ENCODE data around the gene AMOTL2.

Gene AMOTL2

GRCh38 chr3:134371542-134372324 lies 2.5 kb downstream of the AMOTL2 start:
- Histone ChIP-seq H3K36me3 (ENCODE audit: control insufficient read depth in 1 of 2, insufficient read depth in 2 of 2, low read depth in 1 of 2, low read length in 2 of 2) (peaks cover 42 to 50% of the 10 kb centered on the region in 2 experiments), H3K4me2 (ENCODE audit: low read length, poor library complexity, severe bottlenecking) (peak overlapping the region; percentile 91), H3K4me3 (ENCODE audit: insufficient read depth in 1 of 2, low read depth in 1 of 2, low read length in 2 of 2) (peak overlapping the region; percentile 59 to 83), H2BK15ac (ENCODE audit: low read depth, poor library complexity, severe bottlenecking) (peak overlapping the region; percentile 26), H4K8ac (ENCODE audit: low read length) (peak overlapping the region; percentile 65), H2AFZ (ENCODE audit: low read depth, low read length) (no peak overlapping the region), H3K27ac (ENCODE audit: low read length, poor library complexity, severe bottlenecking) (peak overlapping the region; percentile 98), H4K91ac (ENCODE audit: low read length) (no peak overlapping the region), H3K9ac (ENCODE audit: low read length) (peak overlapping the region; percentile 99), H3K9me3 (ENCODE audit: control insufficient read depth, low read length) (no peaks in the 10 kb centered on the region), H2AK5ac (ENCODE audit: low read length, severe bottlenecking) (peak overlapping the region; percentile 59), H3K4ac (ENCODE audit: low read depth in 1 of 2, low read length in 2 of 2) (no peak overlapping the region), H2BK5ac (ENCODE audit: low read depth, low read length, poor library complexity, severe bottlenecking) (peak overlapping the region; percentile 45), H3K23ac (ENCODE audit: low read length in 2 of 2) (no peak overlapping the region), H3K18ac (ENCODE audit: low read depth in 1 of 2, low read length in 2 of 2) (peak overlapping the region; percentile 37 to 56), H3K27me3 (ENCODE audit: control insufficient read depth in 1 of 2, insufficient read depth in 1 of 2, low read length in 2 of 2) (peaks cover 0 to 10% of the 10 kb centered on the region in 2 experiments), H2BK12ac (ENCODE audit: low read length in 2 of 2) (peak overlapping the region in 1 of 2 experiments; percentile 18), H3K4me1 (ENCODE audit: control insufficient read depth, insufficient read depth, low read depth, low read length) (peaks cover 53% of the 10 kb centered on the region), H3K79me1 (replicated peaks; ENCODE audit: low read length, poor library complexity, severe bottlenecking) (peaks cover 5% of the 10 kb centered on the region), H2BK120ac (ENCODE audit: low read depth, low read length) (no peak overlapping the region), H3K14ac (ENCODE audit: low read length in 2 of 2) (peak overlapping the region in 1 of 2 experiments; percentile 74)
- peak; percentile 41 for DNase-seq
- 50% methylated on average over 7 of the region's 7 CpGs for WGBS

GRCh38 chr3:134370611-134371531 lies 3.4 kb downstream of the AMOTL2 start:
- Histone ChIP-seq H3K27me3 (ENCODE audit: control insufficient read depth in 1 of 2, insufficient read depth in 1 of 2, low read length in 2 of 2) (peaks cover 0 to 6% of the 10 kb centered on the region in 2 experiments), H3K9me3 (ENCODE audit: control insufficient read depth, low read length) (no peaks in the 10 kb centered on the region), H4K91ac (ENCODE audit: low read length) (peak overlapping the region; percentile 21), H3K79me1 (replicated peaks; ENCODE audit: low read length, poor library complexity, severe bottlenecking) (peaks cover 5% of the 10 kb centered on the region), H3K4me2 (ENCODE audit: low read length, poor library complexity, severe bottlenecking) (peak overlapping the region; percentile 91), H4K8ac (ENCODE audit: low read length) (peak overlapping the region; percentile 47), H2BK15ac (ENCODE audit: low read depth, poor library complexity, severe bottlenecking) (no peak overlapping the region), H3K4me3 (ENCODE audit: insufficient read depth in 1 of 2, low read depth in 1 of 2, low read length in 2 of 2) (peak overlapping the region; percentile 45 to 83), H3K23ac (ENCODE audit: low read length in 2 of 2) (peak overlapping the region in 1 of 2 experiments; percentile 76), H3K27ac (ENCODE audit: low read length, poor library complexity, severe bottlenecking) (peak overlapping the region; percentile 98), H3K18ac (ENCODE audit: low read depth in 1 of 2, low read length in 2 of 2) (peak overlapping the region; percentile 26 to 58), H3K9ac (ENCODE audit: low read length) (peak overlapping the region; percentile 99), H3K4ac (ENCODE audit: low read depth in 1 of 2, low read length in 2 of 2) (peak overlapping the region in 1 of 2 experiments; percentile 16), H2AFZ (ENCODE audit: low read depth, low read length) (no peak overlapping the region), H3K4me1 (ENCODE audit: control insufficient read depth, insufficient read depth, low read depth, low read length) (peaks cover 59% of the 10 kb centered on the region), H2BK12ac (ENCODE audit: low read length in 2 of 2) (no peak overlapping the region), H2BK5ac (ENCODE audit: low read depth, low read length, poor library complexity, severe bottlenecking) (peak overlapping the region; percentile 19), H2AK5ac (ENCODE audit: low read length, severe bottlenecking) (peak overlapping the region; percentile 54), H3K36me3 (ENCODE audit: control insufficient read depth in 1 of 2, insufficient read depth in 2 of 2, low read depth in 1 of 2, low read length in 2 of 2) (peaks cover 51 to 59% of the 10 kb centered on the region in 2 experiments), H2BK120ac (ENCODE audit: low read depth, low read length) (no peak overlapping the region), H3K14ac (ENCODE audit: low read length in 2 of 2) (peak overlapping the region in 1 of 2 experiments; percentile 59)
- no peak for DNase-seq
- WGBS: 89% methylated on average over 34 of the region's 34 CpGs

- Histone ChIP-seq H4K8ac (ENCODE audit: low read length) (peak overlapping the region; percentile 50), H3K23ac (ENCODE audit: low read length in 2 of 2) (no peak overlapping the region), H3K9me3 (ENCODE audit: control insufficient read depth, low read length) (no peaks in the 10 kb centered on the region), H3K27ac (ENCODE audit: low read length, poor library complexity, severe bottlenecking) (peak overlapping the region; percentile 98), H3K4me3 (ENCODE audit: insufficient read depth in 1 of 2, low read depth in 1 of 2, low read length in 2 of 2) (peak overlapping the region in 1 of 2 experiments; percentile 83), H3K27me3 (ENCODE audit: control insufficient read depth in 1 of 2, insufficient read depth in 1 of 2, low read length in 2 of 2) (peaks cover 0 to under 1% of the 10 kb centered on the region in 2 experiments), H3K79me1 (replicated peaks; ENCODE audit: low read length, poor library complexity, severe bottlenecking) (peaks cover under 1% of the 10 kb centered on the region), H2BK5ac (ENCODE audit: low read depth, low read length, poor library complexity, severe bottlenecking) (no peak overlapping the region), H3K4me2 (ENCODE audit: low read length, poor library complexity, severe bottlenecking) (peak overlapping the region; percentile 40), H3K4me1 (ENCODE audit: control insufficient read depth, insufficient read depth, low read depth, low read length) (peaks cover 60% of the 10 kb centered on the region), H2BK120ac (ENCODE audit: low read depth, low read length) (no peak overlapping the region), H2BK12ac (ENCODE audit: low read length in 2 of 2) (no peak overlapping the region), H3K9ac (ENCODE audit: low read length) (peak overlapping the region; percentile 99), H3K14ac (ENCODE audit: low read length in 2 of 2) (no peak overlapping the region), H2AK5ac (ENCODE audit: low read length, severe bottlenecking) (peak overlapping the region; percentile 43), H3K18ac (ENCODE audit: low read depth in 1 of 2, low read length in 2 of 2) (peak overlapping the region; percentile 50 to 54), H3K36me3 (ENCODE audit: control insufficient read depth in 1 of 2, insufficient read depth in 2 of 2, low read depth in 1 of 2, low read length in 2 of 2) (peaks cover 59 to 67% of the 10 kb centered on the region in 2 experiments), H2BK15ac (ENCODE audit: low read depth, poor library complexity, severe bottlenecking) (peak overlapping the region; percentile 45), H2AFZ (ENCODE audit: low read depth, low read length) (no peak overlapping the region), H4K91ac (ENCODE audit: low read length) (peak overlapping the region; percentile 43), H3K4ac (ENCODE audit: low read depth in 1 of 2, low read length in 2 of 2) (no peak overlapping the region)
- no peak for DNase-seq
- WGBS: 50% methylated on average over 2 of the region's 2 CpGs
These were observed 4.2 kb downstream of the AMOTL2 start for GRCh38 chr3:134369861-134370596.
